OCI-LY1 (cell line): ENCODE results near the gene NPEPPS.

ENCODE experiments used
- H2AFZ ChIP-seq: fragments of 200-600 bp; sonication (generic), shearing (Covaris generic); 2 replicates; pipeline ENCODE4 v1.6.0; 2014; ENCODE audit warnings: antibody characterized with exemption, mild to moderate bottlenecking, low read length
- H3F3A ChIP-seq: fragments of 200-600 bp; sonication (generic), shearing (Covaris generic); 2 replicates; pipeline ENCODE4 v1.6.0; 2014; ENCODE audit warnings: mild to moderate bottlenecking, antibody characterized with exemption, low read length, moderate library complexity; ENCODE audit not compliant: insufficient read depth
- H3K27ac ChIP-seq: fragments of 200-600 bp; sonication (generic); 2 replicates; pipeline ENCODE4 v1.5.1; 2014; ENCODE audit warnings: low read length, mixed run types, mild to moderate bottlenecking, low read depth; ENCODE audit not compliant: poor library complexity, severe bottlenecking
- H3K27me3 ChIP-seq: fragments of 200-600 bp; sonication (generic); 2 replicates; pipeline ENCODE4 v1.6.0; 2014; ENCODE audit warnings: antibody characterized with exemption, mild to moderate bottlenecking, low read length, moderate library complexity; ENCODE audit not compliant: insufficient read depth
- H3K36me3 ChIP-seq: fragments of 200-600 bp; sonication (generic); 2 replicates; pipeline ENCODE4 v1.6.1; 2014; ENCODE audit warnings: mild to moderate bottlenecking, antibody characterized with exemption, low read length, moderate library complexity, mixed read lengths; ENCODE audit not compliant: insufficient read depth
- H3K4me1 ChIP-seq: fragments of 200-600 bp; sonication (generic); 2 replicates; pipeline ENCODE4 v1.5.1; 2014; ENCODE audit warnings: mild to moderate bottlenecking, low read length, moderate library complexity; ENCODE audit not compliant: insufficient read depth, severe bottlenecking
- H3K4me2 ChIP-seq: fragments of 200-600 bp; sonication (generic), shearing (Covaris generic); 2 replicates; pipeline ENCODE4 v1.6.1; 2014; ENCODE audit warnings: low read length
- H3K4me3 ChIP-seq: fragments of 200-600 bp; sonication (generic); 2 replicates; pipeline ENCODE4 v1.5.1; 2014; ENCODE audit warnings: low read length, low read depth, mild to moderate bottlenecking, mixed read lengths; ENCODE audit not compliant: poor library complexity, severe bottlenecking
- H3K79me2 ChIP-seq: fragments of 200-600 bp; shearing (Covaris generic); 2 replicates; pipeline ENCODE4 v1.6.1; 2016; ENCODE audit warnings: mixed run types, low read length, mixed read lengths; ENCODE audit not compliant: insufficient read depth
- H3K9ac ChIP-seq: fragments of 200-600 bp; sonication (generic), shearing (Covaris generic); 2 replicates; pipeline ENCODE4 v1.6.1; 2014; ENCODE audit warnings: mild to moderate bottlenecking, low read length, mixed read lengths
- H3K9me2 ChIP-seq: fragments of 200-600 bp; sonication (generic), shearing (Covaris generic); 2 replicates; pipeline ENCODE4 v1.6.1; 2014; ENCODE audit warnings: low read depth, mild to moderate bottlenecking, low read length, mixed read lengths
- H3K9me3 ChIP-seq: fragments of 200-600 bp; shearing (Covaris generic); 2 replicates; pipeline ENCODE4 v1.6.1; 2014; ENCODE audit warnings: low read length, mixed read lengths
- H4K20me1 ChIP-seq: fragments of 200-600 bp; sonication (generic), shearing (Covaris generic); 2 replicates; pipeline ENCODE4 v1.6.0; 2016; ENCODE audit warnings: mild to moderate bottlenecking, low read length; ENCODE audit not compliant: insufficient read depth
- CTCF ChIP-seq: fragments of 200-600 bp; sonication (generic), shearing (Covaris generic); IDR thresholded peaks from 2 replicates; pipeline ENCODE4 v1.5.1; 2017; ENCODE audit warnings: mild to moderate bottlenecking, antibody characterized with exemption, low read length, moderate library complexity, mixed read lengths
- EZH2 ChIP-seq: fragments of 200-600 bp; sonication (generic), shearing (Covaris generic); IDR thresholded peaks from 2 replicates; pipeline ENCODE4 v1.8.0; 2017; ENCODE audit warnings: borderline replicate concordance, mixed run types, mild to moderate bottlenecking, antibody characterized with exemption, low read length, moderate library complexity, mixed read lengths

Gene NPEPPS

GRCh38 chr17:47665655-47666054 lies 134.7 kb downstream of the NPEPPS start:
- Histone ChIP-seq H3K4me3 (no peak overlapping the region), H3K36me3 (peaks cover 96% of the 10 kb centered on the region), H3K9me2 (no peaks in the 10 kb centered on the region), H3K4me1 (peaks cover 25% of the 10 kb centered on the region), H3K9me3 (no peaks in the 10 kb centered on the region), H3K4me2 (no peak overlapping the region), H3F3A (no peaks in the 10 kb centered on the region), H3K27me3 (no peaks in the 10 kb centered on the region), H3K79me2 (no peaks in the 10 kb centered on the region; the same call in 1 of the 2 replicates), H3K9ac (no peak overlapping the region), H2AFZ (no peak overlapping the region), H4K20me1 (no peaks in the 10 kb centered on the region), H3K27ac (no peak overlapping the region)
- no peak for TF ChIP-seq CTCF
- no peak for TF ChIP-seq EZH2

GRCh38 chr17:47669081-47669480 lies 138.2 kb downstream of the NPEPPS start:
- Histone ChIP-seq H3K27me3 (no peaks in the 10 kb centered on the region), H4K20me1 (no peaks in the 10 kb centered on the region), H3K79me2 (no peaks in the 10 kb centered on the region), H3K9me2 (no peaks in the 10 kb centered on the region), H3K9me3 (no peaks in the 10 kb centered on the region), H2AFZ (no peak overlapping the region), H3K4me2 (no peak overlapping the region), H3K9ac (no peak overlapping the region), H3F3A (no peaks in the 10 kb centered on the region), H3K4me1 (peaks cover 2% of the 10 kb centered on the region), H3K36me3 (peaks cover 95% of the 10 kb centered on the region), H3K27ac (no peak overlapping the region), H3K4me3 (no peak overlapping the region)
- TF ChIP-seq CTCF = no peak
- no peak for TF ChIP-seq EZH2

GRCh38 chr17:47670064-47670463 lies 139.2 kb downstream of the NPEPPS start:
- Histone ChIP-seq H3K9me2 (no peaks in the 10 kb centered on the region), H3K27me3 (no peaks in the 10 kb centered on the region), H4K20me1 (no peaks in the 10 kb centered on the region), H3K79me2 (no peaks in the 10 kb centered on the region), H3K4me2 (no peak overlapping the region), H3K36me3 (peaks cover 95% of the 10 kb centered on the region), H3K9me3 (no peaks in the 10 kb centered on the region), H3K4me3 (no peak overlapping the region), H3K4me1 (no peaks in the 10 kb centered on the region), H3F3A (no peaks in the 10 kb centered on the region), H3K9ac (no peak overlapping the region), H3K27ac (no peak overlapping the region), H2AFZ (no peak overlapping the region)
- TF ChIP-seq EZH2 = no peak
- no peak for TF ChIP-seq CTCF
